GM19452 (cell line): ENCODE results near the gene TAS2R16.
"Not testable (repeated sequence)": the region's sequence is repeated elsewhere in the genome, so short reads cannot be mapped to it uniquely, and the experiment has no call there.

Experiments used
- ATAC-seq: cut with Tn5 transposase; IDR thresholded peaks from one replicate; pipeline ENCODE4 v1.9.1; 2021; ENCODE audit not compliant: unreplicated experiment

The TAS2R16 gene

DNA sequence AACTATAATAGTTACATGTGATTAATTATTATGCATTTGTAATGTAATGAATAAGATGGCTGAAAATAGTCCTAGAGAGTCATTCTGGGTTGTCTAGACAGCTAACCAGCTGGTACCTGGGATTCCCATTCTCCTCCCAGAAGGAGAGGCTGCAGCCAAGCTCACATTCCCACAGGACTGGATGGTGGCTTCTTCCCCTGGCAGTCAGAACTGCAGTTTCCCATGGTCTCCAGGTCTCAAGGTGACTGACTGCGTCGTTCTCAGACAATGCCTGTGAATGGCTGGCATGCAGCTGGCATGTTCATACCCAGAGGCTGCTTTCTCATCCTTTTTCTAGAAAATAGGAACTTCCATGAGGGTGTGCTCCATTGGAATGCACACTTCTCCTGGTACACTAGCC is 21.3 kb downstream of the TAS2R16 start:
- no peak for ATAC-seq

DNA sequence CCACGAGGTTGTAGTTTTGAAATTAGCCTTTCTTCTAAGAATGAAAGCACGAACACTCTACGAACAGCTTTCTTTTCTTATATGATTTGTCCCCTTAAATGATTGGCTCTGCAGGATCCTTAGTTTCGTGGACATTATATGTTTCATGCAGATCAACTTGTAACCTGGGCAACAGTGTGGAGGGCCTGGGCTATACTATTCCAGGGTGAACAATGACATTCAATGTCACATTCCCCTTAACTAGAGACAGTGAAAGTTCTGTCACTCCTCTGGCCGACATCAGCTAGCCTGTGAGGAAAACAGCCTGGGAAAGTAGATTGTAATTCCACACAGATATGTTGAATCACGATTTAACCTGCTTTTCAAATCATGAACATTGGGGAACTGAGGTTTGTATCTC is 23.4 kb downstream of the TAS2R16 start:
- no peak for ATAC-seq

DNA sequence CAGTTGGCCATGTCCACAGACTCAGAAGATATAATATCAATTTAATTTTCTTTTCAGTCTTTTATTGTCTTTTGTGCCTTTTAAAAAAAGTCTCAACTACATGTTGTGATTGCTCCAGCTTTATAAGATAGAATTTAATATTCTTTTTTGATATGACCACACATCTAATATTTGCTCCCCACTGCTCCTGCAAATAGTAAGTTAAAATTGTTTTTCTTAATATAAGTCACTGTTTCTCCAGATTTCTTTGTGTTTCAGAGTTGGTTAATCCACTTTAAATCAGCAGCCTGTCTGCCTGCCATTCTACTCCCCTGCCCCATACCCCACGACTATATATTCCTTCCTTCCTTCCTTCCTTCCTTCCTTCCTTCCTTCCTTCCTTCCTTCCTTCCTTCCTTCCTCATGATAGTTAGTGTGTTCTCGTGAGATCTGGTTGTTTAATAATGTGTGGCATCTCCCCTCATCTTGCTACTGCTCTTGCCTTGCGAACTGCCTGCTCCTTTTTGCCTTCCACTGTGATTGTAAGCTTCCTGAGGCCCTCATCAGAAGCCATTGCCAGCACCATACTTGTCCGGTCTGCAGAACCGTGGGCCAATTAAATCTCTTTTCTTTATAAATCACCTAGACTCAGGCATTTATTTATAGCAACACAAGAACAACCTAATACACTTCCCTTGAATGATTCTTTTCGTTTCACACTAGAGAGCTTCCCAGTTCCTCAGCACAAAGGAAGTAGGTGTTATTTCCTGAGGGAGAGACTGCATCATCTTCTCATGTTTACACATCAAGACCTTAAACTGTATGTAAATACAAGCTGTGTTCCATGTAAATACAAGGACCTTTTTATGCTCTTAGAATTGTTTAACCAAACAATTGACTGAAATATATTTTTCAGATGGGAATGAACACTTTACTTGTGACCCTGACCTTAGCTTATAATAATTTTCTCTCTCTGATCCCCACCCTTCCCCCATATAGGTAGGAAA is 24.5 kb downstream of the TAS2R16 start:
- ATAC-seq = no peak

DNA sequence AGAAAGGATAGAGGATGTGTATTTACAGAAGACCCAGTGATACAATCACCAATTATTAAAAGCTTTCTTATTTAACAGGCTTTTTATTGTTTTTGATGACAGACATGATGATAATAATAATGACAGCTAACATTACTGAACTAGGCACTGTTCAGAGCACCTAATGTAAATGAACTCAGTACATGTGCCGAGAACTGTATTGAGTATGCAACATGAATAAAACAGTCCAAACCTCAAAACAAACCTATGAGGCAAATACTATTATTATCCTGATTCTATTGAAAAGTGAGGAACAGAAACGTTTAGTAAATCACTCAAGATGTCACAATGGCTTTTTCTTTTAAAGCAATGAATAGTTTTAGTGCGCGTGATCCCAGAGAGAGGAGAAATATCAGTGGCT is 27.1 kb downstream of the TAS2R16 start:
- no peak for ATAC-seq

DNA sequence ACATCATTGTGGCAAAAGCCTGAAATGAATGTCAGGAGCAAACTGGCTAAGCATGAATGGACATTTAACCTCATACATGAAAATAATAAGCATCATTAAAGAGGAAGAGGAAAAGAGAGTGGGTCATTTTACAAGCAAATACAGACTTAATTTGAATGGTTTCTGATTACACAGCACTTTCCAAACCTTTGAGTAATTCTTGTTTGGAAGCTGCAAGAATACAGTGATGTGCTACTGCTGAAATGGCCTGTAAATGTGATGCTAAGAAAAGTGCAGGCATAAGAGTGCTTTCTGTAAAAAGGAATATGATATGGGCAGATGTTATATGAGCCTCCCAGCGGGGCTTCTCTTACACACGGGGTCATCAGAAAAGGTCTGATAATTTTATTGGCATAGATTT is 30.2 kb downstream of the TAS2R16 start:
- no peak for ATAC-seq

DNA sequence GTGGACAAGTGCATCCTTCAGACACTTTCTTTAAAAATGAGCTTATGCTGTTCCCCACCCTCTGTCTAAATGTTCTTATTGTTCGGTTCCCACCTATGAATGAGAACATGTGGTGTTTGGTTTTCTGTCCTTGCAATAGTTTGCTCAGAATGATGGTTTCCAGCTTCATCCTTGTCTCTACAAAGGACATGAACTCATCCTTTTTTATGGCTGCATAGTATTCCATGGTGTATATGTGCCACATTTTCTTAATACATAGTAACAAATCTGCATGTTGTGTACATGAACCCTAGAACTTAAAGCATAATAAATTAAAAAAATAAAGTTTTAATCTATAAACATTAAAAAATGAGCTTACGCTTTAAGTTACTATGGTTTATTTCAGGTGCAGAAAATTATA is 41.8 kb downstream of the TAS2R16 start:
- not testable (repeated sequence) for ATAC-seq

DNA sequence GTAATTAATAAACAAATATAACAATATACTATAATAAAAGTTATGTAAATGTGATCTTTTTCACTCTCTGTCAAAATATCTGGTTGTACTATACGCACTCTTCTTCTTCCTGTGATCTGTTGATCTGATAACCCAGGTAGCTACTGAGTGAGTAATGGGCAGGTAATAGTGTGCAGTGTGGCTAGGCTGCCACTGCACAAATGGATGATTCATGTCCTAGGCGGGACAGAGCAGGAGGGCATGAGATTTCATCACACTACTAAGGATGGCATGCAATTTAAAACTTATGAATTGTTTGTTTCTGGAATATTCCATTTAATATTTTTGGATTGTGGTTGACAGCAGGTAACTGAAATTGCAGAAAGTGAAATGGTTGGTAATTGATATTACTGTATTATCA is 44.5 kb downstream of the TAS2R16 start:
- ATAC-seq = no peak

DNA sequence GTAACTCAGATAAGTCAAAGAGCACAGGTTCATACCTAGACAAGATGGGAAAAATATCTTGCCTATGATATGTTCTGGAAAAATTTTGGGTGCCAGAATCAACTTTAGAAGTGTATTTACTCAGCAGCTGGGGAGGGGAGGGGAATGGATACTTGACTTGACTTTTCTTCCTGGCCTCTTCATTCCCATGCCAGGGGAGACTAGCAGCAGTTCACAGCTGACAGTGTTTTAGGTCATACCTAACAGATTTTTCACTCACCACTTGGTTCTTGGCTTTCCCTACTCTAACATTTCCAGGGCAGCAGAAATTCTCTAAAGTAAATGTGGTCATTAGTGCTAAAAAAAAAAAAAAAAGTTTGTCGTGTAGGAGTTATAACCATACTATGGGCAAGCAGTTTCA is 46.3 kb downstream of the TAS2R16 start:
- no peak for ATAC-seq
